Fibroblast of gingiva (primary cell): Measurements from ENCODE around the gene AP5M1.
A peak's percentile ranks its signal among the peaks of the same experiment; 100 is the strongest.
"Not testable (repeated sequence)": the region's sequence is repeated elsewhere in the genome, so short reads cannot be mapped to it uniquely, and the experiment has no call there.

ENCODE experiments used
- DNase-seq: peaks from one replicate; pipeline ENCODE4 v3.0.0-alpha.2; 2011; ENCODE audit warnings: low read depth

AP5M1 gene

GRCh38 chr14:57268161-57269069 is at the start of gene AP5M1, which contains the start of gene EXOC5:
AP5M1 (plus strand) TSS chr14:57268971; CDS start chr14:57269315, 344 bp downstream.
EXOC5 (minus strand) TSS chr14:57268905; CDS start chr14:57268648, 257 bp downstream.
- DNase-seq: peak; percentile 93

- no peak for DNase-seq
Measured at GRCh38 chr14:57221931-57222330, 46.8 kb upstream of the AP5M1 start.

GRCh38 chr14:57227083-57227482 is 41.7 kb upstream of the AP5M1 start:
- DNase-seq: no peak

- not testable (repeated sequence) for DNase-seq
Measured at GRCh38 chr14:57228320-57228719, 40.5 kb upstream of the AP5M1 start.

- DNase-seq: no peak
Measured at GRCh38 chr14:57232006-57232405, 36.8 kb upstream of the AP5M1 start.

GRCh38 chr14:57240115-57240514 is 28.7 kb upstream of the AP5M1 start:
- DNase-seq: not testable (repeated sequence)

GRCh38 chr14:57243320-57243719 is 25.5 kb upstream of the AP5M1 start:
- DNase-seq: no peak

- DNase-seq: peak; percentile 59
Measured at GRCh38 chr14:57244106-57244505, 24.7 kb upstream of the AP5M1 start.

- DNase-seq: no peak
Measured at GRCh38 chr14:57245941-57246340, 22.8 kb upstream of the AP5M1 start.

- no peak for DNase-seq
Measured at GRCh38 chr14:57246933-57247657, 21.7 kb upstream of the AP5M1 start.

GRCh38 chr14:57254884-57255283 is 13.9 kb upstream of the AP5M1 start:
- no peak for DNase-seq

GRCh38 chr14:57258221-57258620 is 10.6 kb upstream of the AP5M1 start:
- DNase-seq: not testable (repeated sequence)

GRCh38 chr14:57259672-57260071 is 9.1 kb upstream of the AP5M1 start:
- no peak for DNase-seq

GRCh38 chr14:57261604-57262003 is 7.2 kb upstream of the AP5M1 start:
- no peak for DNase-seq

- DNase-seq: no peak
Measured at GRCh38 chr14:57262117-57262516, 6.7 kb upstream of the AP5M1 start.

GRCh38 chr14:57266065-57266464 is 2.7 kb upstream of the AP5M1 start:
- DNase-seq: peak; percentile 12

- DNase-seq: no peak
Measured at GRCh38 chr14:57273236-57273635, 4.5 kb downstream of the AP5M1 start.

- no peak for DNase-seq
Measured at GRCh38 chr14:57274551-57274950, 5.8 kb downstream of the AP5M1 start.

- no peak for DNase-seq
Measured at GRCh38 chr14:57275023-57275664, 6.4 kb downstream of the AP5M1 start.

- DNase-seq: no peak
Measured at GRCh38 chr14:57277062-57277461, 8.3 kb downstream of the AP5M1 start.

GRCh38 chr14:57287745-57288144 is 19.0 kb downstream of the AP5M1 start:
- no peak for DNase-seq

- DNase-seq: no peak
Measured at GRCh38 chr14:57290751-57291150, 22.0 kb downstream of the AP5M1 start.
